Measurements from ENCODE around the gene WDR54.
"Not testable (repeated sequence)": the region's sequence is repeated elsewhere in the genome, so short reads cannot be mapped to it uniquely, and the experiment has no call there.

The WDR54 gene

GRCh38 chr2:74454654-74455511 lies 33.4 kb downstream of the WDR54 start, which contains the start of gene INO80B:
Gene INO80B, plus strand, starts transcription at chr2:74455087. Its CDS starts 30 bp downstream, at chr2:74455117.
- peak; percentile 74 to 99 (median 93) for DNase-seq

- DNase-seq = peak in 3 of 51 donors; percentile 48 to 72 (median 50)
Observed at GRCh38 chr2:74457129-74457548, 35.6 kb downstream of the WDR54 start.

- peak in 32 of 51 donors; percentile 20 to 81 (median 61) for DNase-seq
Observed at GRCh38 chr2:74457549-74458131, 36.1 kb downstream of the WDR54 start.

- peak; percentile 72 to 100 (median 99) for DNase-seq
Observed at GRCh38 chr2:74458132-74458937, 36.8 kb downstream of the WDR54 start, which contains the start of gene WBP1. Gene WBP1, plus strand, starts transcription at chr2:74458438. Its CDS starts 165 bp downstream, at chr2:74458603.

- DNase-seq = no peak
Observed at GRCh38 chr2:74458938-74459363, 37.4 kb downstream of the WDR54 start.

- DNase-seq = not testable (repeated sequence)
Observed at GRCh38 chr2:74459503-74460118, 38.1 kb downstream of the WDR54 start.

GRCh38 chr2:74460187-74460586 lies 38.7 kb downstream of the WDR54 start:
- not testable (repeated sequence) for DNase-seq

GRCh38 chr2:74461187-74462053 lies 39.9 kb downstream of the WDR54 start:
- no peak for DNase-seq

GRCh38 chr2:74462054-74462785 lies 40.7 kb downstream of the WDR54 start:
- DNase-seq = no peak

- DNase-seq = no peak
Observed at GRCh38 chr2:74462786-74463105, 41.2 kb downstream of the WDR54 start.

GRCh38 chr2:74464406-74464805 lies 42.9 kb downstream of the WDR54 start:
- no peak for DNase-seq

- DNase-seq = not testable (repeated sequence)
Observed at GRCh38 chr2:74470742-74471141, 49.2 kb downstream of the WDR54 start.

GRCh38 chr2:74471332-74472065 lies 50.0 kb downstream of the WDR54 start:
- no peak for DNase-seq

GRCh38 chr2:74472086-74472944 lies 50.8 kb downstream of the WDR54 start, which contains the start of gene MRPL53:
Gene MRPL53, minus strand, starts transcription at chr2:74472680. Its CDS starts 20 bp downstream, at chr2:74472660.
- DNase-seq = peak; percentile 45 to 97 (median 88)

- DNase-seq = peak in 1 of 51 donors; percentile 44
Observed at GRCh38 chr2:74472945-74473258, 51.4 kb downstream of the WDR54 start.

GRCh38 chr2:74474481-74474880 lies 53.0 kb downstream of the WDR54 start:
- no peak for DNase-seq

GRCh38 chr2:74474899-74475298 lies 53.4 kb downstream of the WDR54 start:
- peak in 1 of 51 donors; percentile 10 for DNase-seq
